RWPE2 (cell line): ENCODE measurements around the gene OBSCN.

ENCODE experiments used
- ATAC-seq: fragments of 200-7000 bp; cut with Tn5 transposase; 3 replicates; pipeline ENCODE4 v1.9.1; 2021; ENCODE audit warnings: low read depth
- DNase-seq: peaks from one replicate; pipeline ENCODE4 v3.0.0-alpha.2; 2020; ENCODE audit warnings: low spot score
- H3K27ac ChIP-seq: fragments of 450-650 bp; 2 replicates; pipeline ENCODE4 v1.5.1; 2017; ENCODE audit warnings: mild to moderate bottlenecking; ENCODE audit not compliant: poor library complexity, severe bottlenecking
- H3K27me3 ChIP-seq: fragments of 250-450 bp; sonication (Bioruptor Pico); 2 replicates; pipeline ENCODE4 v1.5.1; 2021; ENCODE audit warnings: mild to moderate bottlenecking, moderate library complexity; ENCODE audit not compliant: insufficient read depth, poor library complexity, severe bottlenecking
- H3K36me3 ChIP-seq: fragments of 250-450 bp; sonication (Bioruptor Pico); 2 replicates; pipeline ENCODE4 v1.5.1; 2020; ENCODE audit warnings: low read depth, mild to moderate bottlenecking, moderate library complexity
- H3K4me1 ChIP-seq: fragments of 250-450 bp; sonication (Bioruptor Pico); 2 replicates; pipeline ENCODE4 v1.5.1; 2021; ENCODE audit warnings: mild to moderate bottlenecking, moderate library complexity; ENCODE audit not compliant: insufficient read depth, poor library complexity, severe bottlenecking
- H3K4me3 ChIP-seq: fragments of 250-450 bp; sonication (Bioruptor Pico); 2 replicates; pipeline ENCODE4 v1.5.1; 2021; ENCODE audit warnings: mild to moderate bottlenecking, moderate library complexity; ENCODE audit not compliant: severe bottlenecking
- H3K9me3 ChIP-seq: fragments of 250-450 bp; sonication (Bioruptor Pico); 2 replicates; pipeline ENCODE4 v1.5.1; 2021; ENCODE audit warnings: mild to moderate bottlenecking, moderate library complexity; ENCODE audit not compliant: severe bottlenecking
- CTCF ChIP-seq: fragments of 450-650 bp; IDR thresholded peaks from one replicate; pipeline ENCODE4 v1.5.1; 2017; ENCODE audit warnings: mild to moderate bottlenecking, moderate library complexity; ENCODE audit not compliant: poor library complexity, severe bottlenecking

Gene OBSCN

GRCh38 chr1:228274452-228275178 lies 66.8 kb downstream of the OBSCN start:
- Histone ChIP-seq H3K4me3 (no peak overlapping the region), H3K27me3 (no peaks in the 10 kb centered on the region), H3K9me3 (no peaks in the 10 kb centered on the region), H3K27ac (no peak overlapping the region), H3K4me1 (no peaks in the 10 kb centered on the region), H3K36me3 (no peaks in the 10 kb centered on the region)
- TF ChIP-seq CTCF = no peak
- ATAC-seq (no peak), DNase-seq (no peak)

- H3K36me3 ChIP-seq = no peaks in the 10 kb centered on the region
- H3K27ac ChIP-seq = no peak overlapping the region
- H3K4me1 ChIP-seq = no peaks in the 10 kb centered on the region
- ATAC-seq (no peak), DNase-seq (no peak)
- TF ChIP-seq CTCF = no peak
- H3K4me3 ChIP-seq = no peak overlapping the region
- H3K27me3 ChIP-seq = no peaks in the 10 kb centered on the region
- H3K9me3 ChIP-seq = no peaks in the 10 kb centered on the region
These were observed 67.3 kb downstream of the OBSCN start for GRCh38 chr1:228275179-228275429.

DNA sequence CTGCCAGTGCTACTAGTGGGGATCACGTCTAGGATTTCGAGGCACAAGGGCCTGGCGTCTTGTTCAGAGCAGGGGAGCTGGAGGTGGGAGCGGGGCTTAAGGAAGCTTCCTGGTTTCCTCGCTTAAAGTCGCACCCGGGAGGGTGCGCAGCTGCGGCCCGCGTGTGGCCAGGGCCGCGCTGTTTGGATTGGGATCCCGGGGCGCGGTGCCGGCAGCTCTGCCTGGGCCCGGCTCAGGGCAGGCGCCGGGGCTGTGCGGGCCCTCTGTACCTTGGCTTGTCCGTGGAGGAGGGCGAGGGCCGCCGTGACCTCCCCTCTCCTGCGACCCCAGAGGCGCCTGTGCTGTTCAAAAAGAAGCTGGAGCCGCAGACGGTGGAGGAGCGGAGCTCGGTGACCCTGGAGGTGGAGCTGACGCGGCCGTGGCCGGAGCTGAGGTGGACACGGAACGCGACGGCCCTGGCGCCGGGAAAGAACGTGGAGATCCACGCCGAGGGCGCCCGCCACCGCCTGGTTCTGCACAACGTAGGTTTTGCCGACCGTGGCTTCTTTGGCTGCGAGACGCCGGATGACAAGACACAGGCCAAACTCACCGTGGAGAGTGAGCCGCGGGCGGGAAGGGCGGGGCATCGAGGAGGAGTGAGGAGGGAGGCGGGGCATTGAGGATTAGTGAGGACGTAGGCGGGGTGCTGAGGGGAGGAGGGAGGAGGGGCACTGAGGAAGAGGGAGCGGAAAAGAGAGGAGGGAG lies 67.8 kb downstream of the OBSCN start:
- DNase-seq = peak; percentile 49
- TF ChIP-seq CTCF = no peak
- no peak overlapping the region for H3K27ac ChIP-seq
- H3K4me1 ChIP-seq = no peaks in the 10 kb centered on the region
- H3K27me3 ChIP-seq = no peaks in the 10 kb centered on the region
- peak; percentile 64 for ATAC-seq
- no peaks in the 10 kb centered on the region for H3K36me3 ChIP-seq
- no peaks in the 10 kb centered on the region for H3K9me3 ChIP-seq
- no peak overlapping the region for H3K4me3 ChIP-seq

DNA sequence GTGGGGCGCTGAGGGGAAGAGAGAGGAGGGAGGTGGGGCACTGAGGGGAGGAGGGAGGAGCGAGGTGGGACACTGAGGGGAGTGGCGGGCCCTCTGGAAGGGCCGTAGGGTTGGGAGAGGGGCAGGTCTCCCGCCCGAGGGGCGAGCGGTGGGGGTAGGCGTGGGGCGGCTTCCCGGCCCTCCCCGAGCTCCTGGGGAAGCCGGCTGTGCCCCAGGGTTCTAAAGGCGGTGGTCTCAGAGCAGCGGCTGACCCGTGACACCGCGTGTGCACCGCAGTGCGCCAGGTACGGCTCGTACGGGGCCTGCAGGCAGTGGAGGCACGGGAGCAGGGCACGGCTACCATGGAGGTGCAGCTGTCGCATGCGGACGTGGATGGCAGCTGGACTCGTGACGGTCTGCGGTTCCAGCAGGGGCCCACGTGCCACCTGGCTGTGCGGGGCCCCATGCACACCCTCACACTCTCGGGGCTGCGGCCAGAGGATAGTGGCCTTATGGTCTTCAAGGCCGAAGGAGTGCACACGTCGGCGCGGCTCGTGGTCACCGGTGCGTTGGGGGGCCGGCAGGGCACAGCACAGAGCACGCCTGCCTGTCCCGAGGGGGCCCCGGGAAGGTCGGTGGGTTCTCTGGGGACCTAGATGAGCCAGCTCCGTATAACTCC lies 68.5 kb downstream of the OBSCN start:
- no peak for TF ChIP-seq CTCF
- no peaks in the 10 kb centered on the region for H3K36me3 ChIP-seq
- no peak overlapping the region for H3K27ac ChIP-seq
- no peaks in the 10 kb centered on the region for H3K4me1 ChIP-seq
- H3K9me3 ChIP-seq = no peaks in the 10 kb centered on the region
- no peak overlapping the region for H3K4me3 ChIP-seq
- DNase-seq (no peak), ATAC-seq (no peak)
- no peaks in the 10 kb centered on the region for H3K27me3 ChIP-seq
